Panc1 (cell line): ENCODE data around the gene SERP2. TPM values are rescaled to one million over a fixed set of nuclear protein-coding genes. Genes with fewer than 3 reads are reported as not detected.

Source experiments
- ATAC-seq: fragments of 200-7000 bp; cut with Tn5 transposase; 2 replicates; pipeline ENCODE4 v1.9.1; 2020; ENCODE audit warnings: mild to moderate bottlenecking, moderate library complexity
- BruUV-seq: library from RNA; stranded (reverse); fragments of 400-500 nt; replicated peaks from 2 replicates; lab custom pipeline; 2021; lab: Mats Ljungman, UMichigan
- CTCF ChIA-PET: fragments of 300-600 bp; sonication (Branson Sonifier 250); formaldehyde crosslinking; loops from one replicate; lab custom pipeline; 2022; ENCODE audit warnings: antibody characterized with exemption; lab: Charles Lee
- POLR2A ChIA-PET: fragments of 300-600 bp; sonication (Branson Sonifier 250); formaldehyde crosslinking; loops from one replicate; lab custom pipeline; 2022; ENCODE audit warnings: antibody characterized with exemption; lab: Charles Lee
- DNase-seq: peaks from one replicate; pipeline ENCODE4 v3.0.0-alpha.2; 2010; ENCODE audit warnings: low read depth, low spot score
- H3K27ac ChIP-seq: 2 replicates; pipeline ENCODE4 v1.5.1; 2011; ENCODE audit warnings: mild to moderate bottlenecking, low read length, inconsistent platforms
- H3K27me3 ChIP-seq: fragments of 200-500 bp; sonication (Bioruptor generic); 2 replicates; pipeline ENCODE4 v1.6.0; 2014; ENCODE audit warnings: low read length, inconsistent platforms; ENCODE audit not compliant: control insufficient read depth, insufficient read depth
- H3K36me3 ChIP-seq: fragments of 200-500 bp; sonication (Bioruptor generic); 2 replicates; pipeline ENCODE4 v1.5.1; 2014; ENCODE audit warnings: inconsistent platforms, mild to moderate bottlenecking, low read length, moderate library complexity; ENCODE audit not compliant: control insufficient read depth, insufficient read depth
- H3K4me1 ChIP-seq: 2 replicates; pipeline ENCODE4 v1.5.1; 2011; ENCODE audit warnings: inconsistent platforms, mild to moderate bottlenecking, low read length, moderate library complexity; ENCODE audit not compliant: control insufficient read depth, insufficient read depth
- H3K4me3 ChIP-seq, 2 experiments: 2 replicates each; pipeline ENCODE4 v1.5.1; 2011 to 2012; ENCODE audit warnings: low read depth in 2 of 2, low read length in 2 of 2, mild to moderate bottlenecking in 2 of 2, inconsistent platforms in 1 of 2, moderate library complexity in 1 of 2
- H3K9me3 ChIP-seq: fragments of 200-500 bp; sonication (Bioruptor generic); 2 replicates; pipeline ENCODE4 v1.5.1; 2014; ENCODE audit warnings: low read depth, mild to moderate bottlenecking, inconsistent platforms, low read length, moderate library complexity; ENCODE audit not compliant: control insufficient read depth, insufficient read depth
- CTCF ChIP-seq: fragments of 450-650 bp; IDR thresholded peaks from 2 replicates; pipeline ENCODE4 v1.5.1; 2017; ENCODE audit warnings: mild to moderate bottlenecking
- POLR2AphosphoS5 ChIP-seq: IDR thresholded peaks from 2 replicates; pipeline ENCODE4 v1.6.1; 2012; ENCODE audit warnings: mild to moderate bottlenecking, low read depth, low read length, moderate library complexity
- SIN3A ChIP-seq: IDR thresholded peaks from 2 replicates; pipeline ENCODE4 v1.6.1; 2012; ENCODE audit warnings: low read depth, mild to moderate bottlenecking, low read length, moderate library complexity, borderline replicate concordance; ENCODE audit not compliant: insufficient read depth
- TCF7L2 ChIP-seq: IDR thresholded peaks from 2 replicates; pipeline ENCODE4 v1.6.1; 2011; ENCODE audit warnings: mild to moderate bottlenecking, low read depth, low read length, inconsistent platforms
- in situ Hi-C: cut with HindIII; loops from 2 replicates; pipeline ENCODE4 v1.10.0; 2016; ENCODE audit warnings: low sequenced_read_pairs, low pct_unique_long_range_greater_than_20kb
- intact Hi-C: fragments of 100-400 bp; cut with micrococcal nuclease; formaldehyde crosslinking; loops from one replicate; pipeline ENCODE4 v1.10.0; 2022; ENCODE audit not compliant: unreplicated experiment
- total RNA-seq: library from RNA; stranded (reverse); gene quantifications from one replicate; pipeline ENCODE4 v1.2.1, GENCODE V29; 2021; ENCODE audit not compliant: unreplicated experiment
- TF ChIP-seq, protein P1 (sequence below), 2 experiments: IDR thresholded peaks; 2 replicates each; pipeline ENCODE4 v1.6.1; 2011 to 2012; ENCODE audit warnings: low read depth in 2 of 2, control low read depth in 1 of 2, low read length in 1 of 2, mild to moderate bottlenecking in 1 of 2, moderate library complexity in 1 of 2; ENCODE audit not compliant: insufficient read depth in 1 of 2

The SERP2 gene
- total RNA-seq, 1 experiment from 2014 or later: 0.18 TPM

DNA sequence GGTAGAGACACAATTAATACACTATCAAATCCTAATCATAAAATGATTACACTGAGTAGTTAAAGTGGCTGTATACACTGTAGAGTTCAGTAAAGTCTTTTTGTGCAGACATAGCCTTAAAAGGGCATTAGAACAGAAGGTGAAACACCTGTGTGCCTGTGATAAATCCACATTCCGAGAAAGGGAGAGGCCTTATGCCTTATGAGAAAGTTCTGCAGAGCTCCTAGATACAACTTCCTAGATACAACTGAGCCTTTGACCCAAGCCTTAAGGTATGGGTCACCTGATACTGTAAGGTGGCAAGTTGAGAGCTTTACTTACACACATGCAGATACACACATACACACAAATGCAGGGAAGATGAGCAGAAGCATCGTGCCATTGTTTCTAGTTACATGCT, 6.3 kb downstream of the SERP2 start:
- CTCF ChIA-PET: no interaction called here
- BruUV-seq: no TSS peak
- no peak overlapping the region for H3K27ac ChIP-seq
- DNase-seq (no peak), ATAC-seq (no peak)
- no peaks in the 10 kb centered on the region for H3K36me3 ChIP-seq
- H3K27me3 ChIP-seq: no peaks in the 10 kb centered on the region
- TF ChIP-seq CTCF (no peak), SIN3A (no peak), TCF7L2 (no peak), POLR2AphosphoS5 (no peak)
- TF ChIP-seq, protein P1, sequence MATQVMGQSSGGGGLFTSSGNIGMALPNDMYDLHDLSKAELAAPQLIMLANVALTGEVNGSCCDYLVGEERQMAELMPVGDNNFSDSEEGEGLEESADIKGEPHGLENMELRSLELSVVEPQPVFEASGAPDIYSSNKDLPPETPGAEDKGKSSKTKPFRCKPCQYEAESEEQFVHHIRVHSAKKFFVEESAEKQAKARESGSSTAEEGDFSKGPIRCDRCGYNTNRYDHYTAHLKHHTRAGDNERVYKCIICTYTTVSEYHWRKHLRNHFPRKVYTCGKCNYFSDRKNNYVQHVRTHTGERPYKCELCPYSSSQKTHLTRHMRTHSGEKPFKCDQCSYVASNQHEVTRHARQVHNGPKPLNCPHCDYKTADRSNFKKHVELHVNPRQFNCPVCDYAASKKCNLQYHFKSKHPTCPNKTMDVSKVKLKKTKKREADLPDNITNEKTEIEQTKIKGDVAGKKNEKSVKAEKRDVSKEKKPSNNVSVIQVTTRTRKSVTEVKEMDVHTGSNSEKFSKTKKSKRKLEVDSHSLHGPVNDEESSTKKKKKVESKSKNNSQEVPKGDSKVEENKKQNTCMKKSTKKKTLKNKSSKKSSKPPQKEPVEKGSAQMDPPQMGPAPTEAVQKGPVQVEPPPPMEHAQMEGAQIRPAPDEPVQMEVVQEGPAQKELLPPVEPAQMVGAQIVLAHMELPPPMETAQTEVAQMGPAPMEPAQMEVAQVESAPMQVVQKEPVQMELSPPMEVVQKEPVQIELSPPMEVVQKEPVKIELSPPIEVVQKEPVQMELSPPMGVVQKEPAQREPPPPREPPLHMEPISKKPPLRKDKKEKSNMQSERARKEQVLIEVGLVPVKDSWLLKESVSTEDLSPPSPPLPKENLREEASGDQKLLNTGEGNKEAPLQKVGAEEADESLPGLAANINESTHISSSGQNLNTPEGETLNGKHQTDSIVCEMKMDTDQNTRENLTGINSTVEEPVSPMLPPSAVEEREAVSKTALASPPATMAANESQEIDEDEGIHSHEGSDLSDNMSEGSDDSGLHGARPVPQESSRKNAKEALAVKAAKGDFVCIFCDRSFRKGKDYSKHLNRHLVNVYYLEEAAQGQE (IDR thresholded peaks at IDR 0.05; ENCODE audit: insufficient read depth in 1 of 2, low read depth in 2 of 2, low read length in 1 of 2): no peak
- no peaks in the 10 kb centered on the region for H3K9me3 ChIP-seq
- H3K4me1 ChIP-seq: no peaks in the 10 kb centered on the region
- H3K4me3 ChIP-seq: no peak overlapping the region
- POLR2A ChIA-PET: no interaction called here
- intact Hi-C loops (no loop called here), in situ Hi-C loops (no loop called here)

DNA sequence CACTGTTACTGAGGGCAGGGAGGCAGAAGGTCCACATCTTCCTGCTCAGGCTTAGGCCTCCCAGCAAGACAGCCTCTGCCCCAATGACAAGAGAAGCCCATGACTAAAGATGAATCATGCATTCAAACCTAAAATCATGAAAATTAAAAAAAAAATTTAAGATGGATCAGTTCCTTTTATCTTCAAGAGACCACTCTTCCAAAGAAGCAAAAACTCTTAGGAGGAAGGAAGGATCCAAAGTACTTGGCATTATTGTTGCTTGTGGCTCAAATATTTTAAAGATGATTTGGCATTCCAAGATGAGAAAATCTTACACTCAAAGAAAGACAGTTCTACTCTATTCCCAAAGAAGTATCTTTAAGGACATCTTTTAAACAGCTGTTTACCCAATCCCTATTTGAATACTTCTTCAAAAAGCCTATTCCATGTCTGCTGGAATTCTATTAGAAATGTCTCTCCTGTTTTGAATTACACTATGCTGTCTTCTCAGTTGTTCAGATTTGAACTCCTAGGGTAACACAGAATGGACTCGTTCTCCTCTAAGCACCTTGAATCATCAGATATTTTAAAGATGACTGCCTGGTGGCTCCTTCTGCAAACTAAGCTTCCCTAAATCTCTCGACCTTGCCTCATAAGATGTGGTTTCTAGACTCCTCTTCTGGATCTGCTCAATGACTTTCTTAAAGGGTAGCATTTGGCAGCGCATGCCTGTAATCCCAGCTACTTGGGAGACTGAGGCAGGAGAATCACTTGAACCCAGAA, 7.0 kb downstream of the SERP2 start:
- H3K9me3 ChIP-seq: no peaks in the 10 kb centered on the region
- in situ Hi-C loops: no loop called here
- no peaks in the 10 kb centered on the region for H3K4me1 ChIP-seq
- H3K27ac ChIP-seq: no peak overlapping the region
- ATAC-seq (no peak), DNase-seq (no peak)
- H3K4me3 ChIP-seq: no peak overlapping the region
- POLR2A ChIA-PET: no interaction called here
- intact Hi-C loops: no loop called here
- H3K36me3 ChIP-seq: no peaks in the 10 kb centered on the region
- no peaks in the 10 kb centered on the region for H3K27me3 ChIP-seq
- CTCF ChIA-PET: no interaction called here
- TF ChIP-seq TCF7L2: no peak
- no peak for TF ChIP-seq SIN3A
- TF ChIP-seq POLR2AphosphoS5: no peak
- TF ChIP-seq, protein P1 (IDR thresholded peaks at IDR 0.05; ENCODE audit: insufficient read depth in 1 of 2, low read depth in 2 of 2, low read length in 1 of 2): no peak
- no peak for TF ChIP-seq CTCF
- BruUV-seq: no TSS peak
